HCT116 (cell line): ENCODE data around the gene ZEB2. TPM values are rescaled to one million over a fixed set of nuclear protein-coding genes. Genes with fewer than 3 reads are reported as not detected.

ENCODE experiments used
- ATAC-seq: fragments of 200-7000 bp; cut with Tn5 transposase; 2 replicates; pipeline ENCODE4 v1.9.1; 2020; ENCODE audit warnings: mild to moderate bottlenecking, moderate library complexity
- BruUV-seq: library from RNA; stranded (reverse); fragments of 400-500 nt; replicated peaks from 2 replicates; lab custom pipeline; 2021; lab: Mats Ljungman, UMichigan
- CTCF ChIA-PET: fragments of 300-600 bp; sonication (Branson Sonifier 250); formaldehyde crosslinking; loops from one replicate; lab custom pipeline; 2021; ENCODE audit warnings: antibody characterized with exemption; lab: Charles Lee
- POLR2A ChIA-PET: fragments of 300-600, 350-600 bp; sonication (Branson Sonifier 250); formaldehyde crosslinking; loops from one replicate; lab custom pipeline; 2021; ENCODE audit warnings: antibody characterized with exemption; lab: Charles Lee
- RAD21 ChIA-PET, 2 experiments: fragments of 300-600 bp; sonication (Branson Sonifier 250); formaldehyde crosslinking; loops; one replicate each; lab custom pipeline; 2023; ENCODE audit warnings: low total read pairs in 2 of 2; ENCODE audit not compliant: uncharacterized antibody in 2 of 2, unreplicated experiment in 2 of 2, low non-redundant PET in 1 of 2; lab: Charles Lee
- DNase-seq: peaks from one replicate; pipeline ENCODE4 v3.0.0-alpha.2; 2010; ENCODE audit warnings: low read depth, low spot score
- H2AFZ ChIP-seq: fragments of 200-600 bp; shearing (Covaris generic), sonication (generic); 2 replicates; pipeline ENCODE4 v1.6.1; 2017; ENCODE audit warnings: low read depth, mixed run types, mixed read lengths, antibody characterized with exemption, low read length; ENCODE audit not compliant: poor library complexity, severe bottlenecking
- H3K27ac ChIP-seq: 2 replicates; pipeline ENCODE4 v1.5.1; 2012; ENCODE audit warnings: low read depth, low read length
- H3K27me3 ChIP-seq: fragments of 200-600 bp; sonication (generic); 2 replicates; pipeline ENCODE4 v1.6.1; 2016; ENCODE audit warnings: mixed run types, low read length, mixed read lengths; ENCODE audit not compliant: insufficient read depth
- H3K36me3 ChIP-seq, 2 experiments: fragments of 200-500 bp in 1 of 2; fragments of 200-600 bp in 1 of 2; sonication (Bioruptor generic) in 1 of 2; sonication (generic) in 1 of 2; 2 replicates each; pipeline versions ENCODE4 v1.5.1 to v1.6.1; 2014 to 2016; ENCODE audit warnings: low read length in 2 of 2, inconsistent platforms in 1 of 2, mixed read lengths in 1 of 2, mixed run types in 1 of 2; ENCODE audit not compliant: insufficient read depth in 2 of 2, control insufficient read depth in 1 of 2
- H3K4me1 ChIP-seq, 2 experiments: fragments of 200-600 bp in 1 of 2; sonication (generic) in 1 of 2; 2 replicates each; pipeline versions ENCODE4 v1.5.1 to v1.6.1; 2012 to 2017; ENCODE audit warnings: low read length in 2 of 2, inconsistent platforms in 1 of 2, mild to moderate bottlenecking in 1 of 2, mixed read lengths in 1 of 2, mixed run types in 1 of 2, moderate library complexity in 1 of 2; ENCODE audit not compliant: insufficient read depth in 2 of 2, control insufficient read depth in 1 of 2
- H3K4me2 ChIP-seq: fragments of 200-600 bp; sonication (generic); 2 replicates; pipeline ENCODE4 v1.6.1; 2017; ENCODE audit warnings: mixed run types, low read length, mixed read lengths
- H3K4me3 ChIP-seq, 2 experiments: fragments of 200-600 bp in 1 of 2; sonication (generic) in 1 of 2; replicated peaks in 1 of 2; 2 replicates each; pipeline ENCODE4 v1.5.1; 2011 to 2016; ENCODE audit warnings: low read length in 2 of 2, control low read depth in 1 of 2, low read depth in 1 of 2, mild to moderate bottlenecking in 1 of 2, mixed read lengths in 1 of 2, mixed run types in 1 of 2
- H3K79me2 ChIP-seq: fragments of 200-600 bp; sonication (generic); 2 replicates; pipeline ENCODE4 v1.6.1; 2017; ENCODE audit warnings: mild to moderate bottlenecking, mixed run types, low read length, moderate library complexity, mixed read lengths; ENCODE audit not compliant: insufficient read depth
- H3K9ac ChIP-seq: fragments of 200-600 bp; sonication (generic); 2 replicates; pipeline ENCODE4 v1.6.1; 2016; ENCODE audit warnings: low read length, mixed read lengths
- H3K9me2 ChIP-seq: fragments of 200-600 bp; sonication (generic), shearing (Covaris generic); 2 replicates; pipeline ENCODE4 v1.6.1; 2017; ENCODE audit warnings: mixed run types, mild to moderate bottlenecking, moderate library complexity; ENCODE audit not compliant: insufficient read depth
- H3K9me3 ChIP-seq, 2 experiments: fragments of 200-500 bp in 1 of 2; fragments of 200-600 bp in 1 of 2; sonication (Bioruptor generic) in 1 of 2; sonication (generic) in 1 of 2; 2 replicates each; pipeline ENCODE4 v1.6.1; 2014 to 2017; ENCODE audit warnings: low read length in 2 of 2, mixed read lengths in 2 of 2, inconsistent platforms in 1 of 2, low read depth in 1 of 2, mild to moderate bottlenecking in 1 of 2, mixed run types in 1 of 2, moderate library complexity in 1 of 2; ENCODE audit not compliant: control insufficient read depth in 1 of 2, insufficient read depth in 1 of 2
- H4K20me1 ChIP-seq: fragments of 200-600 bp; sonication (generic), shearing (Covaris generic); 2 replicates; pipeline ENCODE4 v1.6.1; 2017; ENCODE audit warnings: mixed run types, mild to moderate bottlenecking, moderate library complexity; ENCODE audit not compliant: insufficient read depth
- CBX3 ChIP-seq: IDR thresholded peaks from 2 replicates; pipeline ENCODE4 v1.6.1; 2012; ENCODE audit warnings: low read depth
- POLR2A ChIP-seq: IDR thresholded peaks from 2 replicates; pipeline ENCODE4 v1.7.0; 2011; ENCODE audit warnings: borderline replicate concordance; ENCODE audit not compliant: insufficient read depth, insufficient read length; ENCODE audit errors: extremely low read depth
- POLR2AphosphoS5 ChIP-seq: IDR thresholded peaks from 2 replicates; pipeline ENCODE4 v1.6.1; 2011; ENCODE audit warnings: mild to moderate bottlenecking, low read depth, low read length, moderate library complexity
- REST ChIP-seq: IDR thresholded peaks from 2 replicates; pipeline ENCODE4 v1.6.1; 2012; ENCODE audit warnings: low read depth
- SRF ChIP-seq: IDR thresholded peaks from 2 replicates; pipeline ENCODE4 v1.6.1; 2012; ENCODE audit warnings: low read depth
- YY1 ChIP-seq: IDR thresholded peaks from 2 replicates; pipeline ENCODE4 v1.6.1; 2011; ENCODE audit warnings: low read length, low read depth, moderate library complexity, mild to moderate bottlenecking; ENCODE audit not compliant: insufficient replicate concordance; ENCODE audit errors: extremely low read depth
- ZFX ChIP-seq: fragments of 450-650 bp; IDR thresholded peaks from 2 replicates; pipeline ENCODE4 v1.6.1; 2017
- ZNF274 ChIP-seq: fragments of 200-500 bp; sonication (Bioruptor generic); IDR thresholded peaks from 2 replicates; pipeline ENCODE4 v1.6.1; 2014; ENCODE audit warnings: mild to moderate bottlenecking, low read depth, low read length, inconsistent platforms
- intact Hi-C: fragments of 100-400 bp; cut with micrococcal nuclease; formaldehyde crosslinking; loops from 2 replicates; pipeline ENCODE4 v1.10.0; 2022
- total RNA-seq: library from RNA; stranded (reverse); gene quantifications from one replicate; pipeline ENCODE4 v1.2.1, GENCODE V29; 2021; ENCODE audit not compliant: unreplicated experiment

The ZEB2 gene
- total RNA-seq, 1 experiment from 2014 or later: 0.81 TPM

GRCh38 chr2:144502369-144502768, 17.6 kb downstream of the ZEB2 start:
- no peaks in the 10 kb centered on the region for H3K9me3 ChIP-seq
- H3K4me2 ChIP-seq: no peak overlapping the region
- H3K9me2 ChIP-seq: no peaks in the 10 kb centered on the region
- ChIA-PET CTCF (no interaction called here), RAD21 (no interaction called here), POLR2A (no interaction called here)
- no peaks in the 10 kb centered on the region for H3K79me2 ChIP-seq
- no peaks in the 10 kb centered on the region for H3K36me3 ChIP-seq
- no peak overlapping the region for H2AFZ ChIP-seq
- no peak overlapping the region for H3K4me3 ChIP-seq
- no peaks in the 10 kb centered on the region for H3K27me3 ChIP-seq
- no peaks in the 10 kb centered on the region for H4K20me1 ChIP-seq
- TF ChIP-seq ZNF274 (no peak), POLR2A (no peak), SRF (no peak), POLR2AphosphoS5 (no peak)
- H3K27ac ChIP-seq: no peak overlapping the region
- BruUV-seq: no TSS peak
- no peaks in the 10 kb centered on the region for H3K4me1 ChIP-seq
- H3K9ac ChIP-seq: no peak overlapping the region
- intact Hi-C loops: no loop called here
- ATAC-seq: no peak
- DNase-seq: no peak

GRCh38 chr2:144501627-144502026, 18.3 kb downstream of the ZEB2 start:
- Histone ChIP-seq H3K79me2 (no peaks in the 10 kb centered on the region), H4K20me1 (no peaks in the 10 kb centered on the region), H3K4me1 (no peaks in the 10 kb centered on the region), H3K36me3 (no peaks in the 10 kb centered on the region), H3K27me3 (no peaks in the 10 kb centered on the region), H3K9me3 (no peaks in the 10 kb centered on the region), H3K4me3 (no peak overlapping the region), H3K9me2 (no peaks in the 10 kb centered on the region), H3K9ac (no peak overlapping the region), H3K4me2 (no peak overlapping the region), H3K27ac (no peak overlapping the region), H2AFZ (no peak overlapping the region)
- RAD21 ChIA-PET: no interaction called here
- no peak for DNase-seq
- POLR2A ChIA-PET: no interaction called here
- CTCF ChIA-PET: no interaction called here
- BruUV-seq: no TSS peak
- no peak for ATAC-seq
- no peak for TF ChIP-seq ZFX
- no peak for TF ChIP-seq REST
- TF ChIP-seq CBX3: no peak
- TF ChIP-seq YY1: no peak
- TF ChIP-seq SRF: no peak
- intact Hi-C loops: no loop called here
